Fibroblast of lung (primary cell): ENCODE measurements around the gene NKAIN2. TPM values are rescaled to one million over a fixed set of nuclear protein-coding genes. Genes with fewer than 3 reads are reported as not detected.

Experiments
- DNase-seq, 2 donors: peaks; one replicate each; pipeline versions ENCODE4 v3.0.0 to v3.0.0-alpha.2; 2010; ENCODE audit warnings: low read depth in 2 of 2
- H2AFZ ChIP-seq: 2 replicates; pipeline ENCODE4 v1.5.1; 2012; ENCODE audit warnings: low read length, control low read depth, inconsistent platforms
- H3K27ac ChIP-seq: 2 replicates; pipeline ENCODE4 v1.5.1; 2011; ENCODE audit warnings: low read length, control low read depth; ENCODE audit not compliant: insufficient read depth
- H3K27me3 ChIP-seq: 2 replicates; pipeline ENCODE4 v1.5.1; 2011; ENCODE audit warnings: mild to moderate bottlenecking, low read length; ENCODE audit not compliant: control insufficient read depth, insufficient read depth
- H3K36me3 ChIP-seq: 2 replicates; pipeline ENCODE4 v1.5.1; 2011; ENCODE audit warnings: low read length; ENCODE audit not compliant: control insufficient read depth, insufficient read depth
- H3K4me1 ChIP-seq: 2 replicates; pipeline ENCODE4 v1.5.1; 2011; ENCODE audit warnings: low read length; ENCODE audit not compliant: control insufficient read depth, insufficient read depth; ENCODE audit errors: extremely low read depth
- H3K4me2 ChIP-seq: 2 replicates; pipeline ENCODE4 v1.5.1; 2011; ENCODE audit warnings: low read length, control low read depth; ENCODE audit not compliant: insufficient read depth; ENCODE audit errors: extremely low read depth
- H3K4me3 ChIP-seq, 4 experiments: fragments of 200-600 bp in 1 of 4; sonication (generic) in 1 of 4; replicated peaks in 1 of 4; 2 replicates each; pipeline ENCODE4 v1.5.1; 2011 to 2016; ENCODE audit warnings: low read length in 4 of 4, low read depth in 3 of 4, mild to moderate bottlenecking in 3 of 4, control low read depth in 2 of 4, inconsistent platforms in 1 of 4, mixed read lengths in 1 of 4; ENCODE audit not compliant: insufficient read depth in 1 of 4; ENCODE audit errors: control extremely low read depth in 1 of 4
- H3K79me2 ChIP-seq: 2 replicates; pipeline ENCODE4 v1.5.1; 2012; ENCODE audit warnings: mild to moderate bottlenecking, low read length, inconsistent platforms; ENCODE audit not compliant: control insufficient read depth, insufficient read depth
- H3K9ac ChIP-seq: 2 replicates; pipeline ENCODE4 v1.5.1; 2011; ENCODE audit warnings: mild to moderate bottlenecking, low read length, control low read depth; ENCODE audit not compliant: insufficient read depth
- H3K9me3 ChIP-seq: 2 replicates; pipeline ENCODE4 v1.5.1; 2012; ENCODE audit warnings: low read depth, low read length; ENCODE audit not compliant: control insufficient read depth, insufficient read depth
- H4K20me1 ChIP-seq: 2 replicates; pipeline ENCODE4 v1.5.1; 2011; ENCODE audit warnings: low read length; ENCODE audit not compliant: control insufficient read depth, insufficient read depth; ENCODE audit errors: extremely low read depth
- CTCF ChIP-seq, 2 donors: IDR thresholded peaks in 1 of 2; conservative IDR thresholded peaks in 1 of 2; 1 replicate in 1 of 2; 2 replicates in 1 of 2; pipeline ENCODE4 v1.5.1; 2011 to 2012; ENCODE audit warnings: low read length in 2 of 2, control low read depth in 1 of 2, inconsistent platforms in 1 of 2, low read depth in 1 of 2, mild to moderate bottlenecking in 1 of 2
- EZH2 ChIP-seq: IDR thresholded peaks from 2 replicates; pipeline ENCODE4 v1.5.1; 2012; ENCODE audit warnings: low read length, control low read depth, mild to moderate bottlenecking; ENCODE audit errors: missing control alignments
- polyA plus RNA-seq, 2 donors: library from polyadenylated mRNA; depleted of rRNA in 1 of 2; stranded (reverse) in 1 of 2; unstranded in 1 of 2; fragments of >200 nt; gene quantifications; 2 replicates each; pipeline ENCODE4 v1.2.1, GENCODE V29; 2011 to 2012; ENCODE audit warnings: missing spikeins in 1 of 2
- total RNA-seq: library from RNA; depleted of rRNA; stranded (reverse); fragments of >200 nt; gene quantifications from 2 replicates; pipeline ENCODE4 v1.2.1, GENCODE V29; 2014

NKAIN2 gene
- total and polyA plus RNA-seq, 2 donors (not counting 1 experiment from before 2014, with no cell fraction given): not detected

GRCh38 chr6:124080483-124080882, 276.8 kb downstream of the NKAIN2 start:
- Histone ChIP-seq H4K20me1 (no peaks in the 10 kb centered on the region), H3K36me3 (no peaks in the 10 kb centered on the region), H3K27me3 (no peaks in the 10 kb centered on the region), H3K9me3 (no peaks in the 10 kb centered on the region), H3K4me3 (no peak overlapping the region), H2AFZ (no peak overlapping the region), H3K4me2 (no peak overlapping the region), H3K79me2 (no peaks in the 10 kb centered on the region), H3K4me1 (no peaks in the 10 kb centered on the region), H3K27ac (no peak overlapping the region), H3K9ac (no peak overlapping the region)
- no peak for TF ChIP-seq CTCF (conservative IDR thresholded peaks at IDR 0.05 in 1 of 2, IDR thresholded peaks at IDR 0.05 in 1 of 2; ENCODE audit: low read depth in 1 of 2, low read length in 2 of 2)
- TF ChIP-seq EZH2: no peak
- no peak for DNase-seq

- H3K4me3 ChIP-seq: no peak overlapping the region
- no peaks in the 10 kb centered on the region for H4K20me1 ChIP-seq
- DNase-seq: no peak
- no peak overlapping the region for H3K4me2 ChIP-seq
- TF ChIP-seq EZH2: no peak
- TF ChIP-seq CTCF (conservative IDR thresholded peaks at IDR 0.05 in 1 of 2, IDR thresholded peaks at IDR 0.05 in 1 of 2; ENCODE audit: low read depth in 1 of 2, low read length in 2 of 2): no peak
- no peak overlapping the region for H2AFZ ChIP-seq
- no peaks in the 10 kb centered on the region for H3K27me3 ChIP-seq
- H3K27ac ChIP-seq: no peak overlapping the region
- H3K9me3 ChIP-seq: no peaks in the 10 kb centered on the region
- no peak overlapping the region for H3K9ac ChIP-seq
- H3K36me3 ChIP-seq: no peaks in the 10 kb centered on the region
- H3K79me2 ChIP-seq: no peaks in the 10 kb centered on the region
- no peaks in the 10 kb centered on the region for H3K4me1 ChIP-seq
Measured at GRCh38 chr6:124090491-124090890, 286.8 kb downstream of the NKAIN2 start.

GRCh38 chr6:124099520-124099919, 295.9 kb downstream of the NKAIN2 start:
- no peaks in the 10 kb centered on the region for H3K9me3 ChIP-seq
- H3K79me2 ChIP-seq: no peaks in the 10 kb centered on the region
- TF ChIP-seq CTCF (conservative IDR thresholded peaks at IDR 0.05 in 1 of 2, IDR thresholded peaks at IDR 0.05 in 1 of 2; ENCODE audit: low read depth in 1 of 2, low read length in 2 of 2) (no peak), EZH2 (no peak)
- no peaks in the 10 kb centered on the region for H3K36me3 ChIP-seq
- no peak overlapping the region for H2AFZ ChIP-seq
- H3K4me1 ChIP-seq: no peaks in the 10 kb centered on the region
- H3K4me3 ChIP-seq: no peak overlapping the region
- H4K20me1 ChIP-seq: no peaks in the 10 kb centered on the region
- H3K27me3 ChIP-seq: no peaks in the 10 kb centered on the region
- no peak overlapping the region for H3K9ac ChIP-seq
- DNase-seq: no peak
- no peak overlapping the region for H3K4me2 ChIP-seq
- no peak overlapping the region for H3K27ac ChIP-seq
